GM19468 (cell line): Measurements from ENCODE around the gene MRTFB.
"Not testable (repeated sequence)": the region's sequence is repeated elsewhere in the genome, so short reads cannot be mapped to it uniquely, and the experiment has no call there.

Experiments
- ATAC-seq: cut with Tn5 transposase; IDR thresholded peaks from one replicate; pipeline ENCODE4 v1.9.1; 2021; ENCODE audit warnings: mild to moderate bottlenecking, moderate library complexity, moderate number of reproducible peaks; ENCODE audit not compliant: unreplicated experiment; ENCODE audit errors: extremely low read depth

MRTFB gene

DNA sequence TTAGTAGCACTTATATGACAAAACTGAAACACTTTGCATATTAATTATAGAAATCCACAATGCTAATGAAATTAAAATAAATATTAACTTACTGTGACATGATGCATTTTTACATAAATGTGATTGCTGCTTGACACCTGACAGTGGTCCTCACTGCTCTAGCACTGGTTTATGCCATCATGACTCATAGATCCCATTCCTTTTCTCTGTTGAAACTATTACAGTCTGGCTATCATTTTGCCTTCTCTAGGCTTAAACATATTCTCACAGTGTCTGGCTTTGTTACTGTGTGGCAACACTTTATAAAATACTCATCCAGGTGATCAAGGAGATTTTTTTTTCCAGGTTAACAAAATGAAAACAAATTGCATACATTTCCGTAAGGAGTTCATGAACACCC lies 108.0 kb downstream of the MRTFB start:
- no peak for ATAC-seq

DNA sequence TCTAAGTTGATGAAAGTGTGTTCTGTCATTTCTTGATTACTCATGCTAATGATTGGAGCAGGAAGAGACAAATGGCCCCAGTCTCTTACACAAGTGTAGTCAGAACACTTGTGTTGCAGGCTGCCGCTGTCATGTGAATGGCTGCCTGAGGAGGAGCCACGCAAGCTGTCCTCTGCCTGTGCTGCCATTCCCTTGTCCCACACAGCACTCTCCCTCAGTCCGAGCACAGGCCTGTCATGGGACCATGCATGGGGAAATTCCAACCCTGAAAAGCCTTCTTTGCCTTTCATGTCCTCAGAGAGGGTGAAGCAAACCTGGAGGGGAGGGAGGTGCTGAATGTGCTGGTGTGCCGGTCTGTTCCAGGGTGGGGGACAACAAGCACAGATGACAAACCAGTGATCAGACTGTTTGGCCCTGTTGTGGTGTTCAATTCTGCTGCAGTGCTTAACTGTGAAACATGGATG lies 109.4 kb downstream of the MRTFB start:
- no peak for ATAC-seq

DNA sequence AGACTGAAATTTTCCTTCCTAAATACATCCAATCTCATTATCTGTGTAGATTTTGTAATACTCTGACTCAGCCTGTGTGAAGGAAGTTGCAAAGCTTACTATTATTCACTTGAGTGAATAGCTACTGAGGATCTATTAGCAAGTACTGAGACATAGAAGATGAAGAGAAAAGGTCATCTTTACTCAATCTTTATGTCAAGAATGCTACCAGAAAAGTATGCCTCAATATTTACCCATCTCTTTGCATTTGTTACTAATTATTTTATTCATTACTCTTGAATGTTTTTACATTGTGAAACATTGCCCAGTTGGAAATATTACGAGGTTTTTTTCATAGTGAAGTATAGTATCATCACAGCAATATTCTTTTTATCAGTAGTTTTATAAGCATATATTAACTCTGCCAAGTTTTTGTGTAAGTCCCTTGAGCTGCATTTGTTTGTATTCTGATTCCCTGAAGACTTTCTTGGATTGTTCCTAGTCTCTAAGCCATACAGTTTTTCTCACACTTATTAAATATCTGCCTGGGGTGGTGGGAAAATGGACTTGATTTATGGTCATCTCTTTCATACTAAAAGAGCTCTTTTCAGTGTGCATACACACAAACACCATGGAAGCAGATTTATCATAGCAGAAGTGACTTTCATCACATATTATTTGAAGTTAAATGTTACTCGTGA lies 110.4 kb downstream of the MRTFB start:
- no peak for ATAC-seq

DNA sequence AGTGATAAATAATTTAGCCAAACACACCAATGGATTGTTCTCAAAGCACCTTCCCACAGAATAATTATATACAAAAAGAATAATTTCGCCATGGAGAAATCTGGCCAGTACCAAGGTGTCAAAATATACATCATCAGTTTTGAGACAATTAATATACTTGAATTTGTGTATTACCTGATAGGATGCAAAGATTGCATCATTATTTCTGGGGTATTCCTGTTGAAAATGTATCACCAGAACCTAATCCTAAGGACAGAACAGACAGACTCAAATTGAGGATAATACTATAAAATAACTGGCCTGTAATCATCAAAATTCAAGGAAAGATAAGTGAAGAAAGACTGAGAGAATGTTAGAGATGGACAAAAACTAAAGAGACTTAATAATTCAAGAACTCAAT lies 111.9 kb downstream of the MRTFB start:
- ATAC-seq, result no peak

DNA sequence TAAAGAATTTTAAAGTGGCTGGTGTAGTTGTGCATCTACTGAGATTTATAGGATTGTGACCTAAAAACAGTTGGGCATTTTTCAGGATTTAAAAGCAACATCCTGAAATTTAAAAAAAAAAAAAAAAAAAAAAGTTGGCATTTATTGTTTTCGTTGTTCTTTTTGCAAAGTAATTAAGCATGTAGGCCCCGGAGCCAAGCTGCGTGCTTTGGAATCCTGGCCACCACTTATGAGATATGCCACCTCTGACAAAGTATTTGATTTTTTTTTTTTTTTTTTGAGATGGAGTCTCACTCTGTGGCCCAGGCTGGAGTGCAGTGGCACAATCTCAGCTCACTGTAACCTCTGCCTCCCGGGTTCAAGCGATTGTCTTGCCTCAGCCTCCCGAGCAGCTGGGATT lies 112.8 kb downstream of the MRTFB start:
- not testable (repeated sequence) for ATAC-seq

DNA sequence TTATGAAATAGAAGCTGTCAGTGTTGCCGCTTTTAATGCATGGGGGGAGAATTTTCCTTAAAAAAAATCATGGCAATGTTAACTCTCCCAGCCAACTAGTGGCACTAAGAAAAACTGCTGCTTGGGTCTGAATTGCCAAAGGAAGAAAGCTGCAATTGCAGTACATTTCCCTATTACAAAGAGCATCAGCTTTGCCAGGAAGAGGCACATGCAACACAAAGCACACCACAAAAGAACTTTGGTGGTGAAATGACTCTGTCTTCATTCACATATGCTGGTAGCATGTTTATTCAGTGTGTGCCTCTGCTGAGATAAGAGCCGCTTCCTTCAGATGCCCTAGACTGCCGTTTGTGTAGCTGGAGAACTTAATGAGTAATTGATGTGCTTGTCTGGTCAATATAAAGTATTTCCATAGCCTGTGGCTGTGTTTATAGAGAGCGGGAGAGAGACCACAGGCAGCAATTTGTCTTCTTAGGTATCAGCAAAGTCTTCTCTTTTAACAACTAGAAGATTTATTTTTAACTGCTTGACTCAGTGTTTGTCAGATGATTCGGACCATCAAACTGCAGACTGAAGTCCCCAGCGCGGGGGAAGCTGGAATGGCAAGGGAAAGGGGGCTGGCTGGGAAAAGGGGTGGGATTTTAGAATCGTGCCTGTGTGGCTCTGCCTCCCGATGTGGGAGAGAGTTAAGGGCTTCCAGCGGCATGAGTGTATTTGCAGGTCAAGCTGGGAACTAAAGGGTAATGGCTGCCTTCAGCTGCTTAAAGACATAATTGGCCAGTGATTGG lies 115.1 kb downstream of the MRTFB start:
- ATAC-seq, result no peak

DNA sequence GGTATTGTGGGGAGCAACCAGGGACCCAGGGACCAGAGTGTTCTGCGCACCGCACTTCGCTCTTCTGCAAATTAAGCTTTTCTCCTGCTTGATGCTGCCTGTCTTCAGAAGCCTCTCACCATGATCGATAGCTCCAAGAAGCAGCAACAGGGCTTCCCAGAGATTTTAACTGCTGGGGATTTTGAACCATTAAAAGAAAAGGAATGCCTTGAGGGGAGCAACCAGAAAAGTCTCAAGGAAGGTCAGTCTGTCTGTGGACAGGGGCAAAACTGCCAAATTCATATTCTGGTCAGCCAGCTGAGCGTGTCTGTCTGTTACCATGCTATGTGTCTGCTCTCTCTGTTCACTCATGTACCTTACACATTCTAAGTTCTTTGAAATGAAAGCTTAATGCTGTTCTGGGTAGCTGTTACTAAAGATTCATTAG lies 115.7 kb downstream of the MRTFB start:
- no peak for ATAC-seq

DNA sequence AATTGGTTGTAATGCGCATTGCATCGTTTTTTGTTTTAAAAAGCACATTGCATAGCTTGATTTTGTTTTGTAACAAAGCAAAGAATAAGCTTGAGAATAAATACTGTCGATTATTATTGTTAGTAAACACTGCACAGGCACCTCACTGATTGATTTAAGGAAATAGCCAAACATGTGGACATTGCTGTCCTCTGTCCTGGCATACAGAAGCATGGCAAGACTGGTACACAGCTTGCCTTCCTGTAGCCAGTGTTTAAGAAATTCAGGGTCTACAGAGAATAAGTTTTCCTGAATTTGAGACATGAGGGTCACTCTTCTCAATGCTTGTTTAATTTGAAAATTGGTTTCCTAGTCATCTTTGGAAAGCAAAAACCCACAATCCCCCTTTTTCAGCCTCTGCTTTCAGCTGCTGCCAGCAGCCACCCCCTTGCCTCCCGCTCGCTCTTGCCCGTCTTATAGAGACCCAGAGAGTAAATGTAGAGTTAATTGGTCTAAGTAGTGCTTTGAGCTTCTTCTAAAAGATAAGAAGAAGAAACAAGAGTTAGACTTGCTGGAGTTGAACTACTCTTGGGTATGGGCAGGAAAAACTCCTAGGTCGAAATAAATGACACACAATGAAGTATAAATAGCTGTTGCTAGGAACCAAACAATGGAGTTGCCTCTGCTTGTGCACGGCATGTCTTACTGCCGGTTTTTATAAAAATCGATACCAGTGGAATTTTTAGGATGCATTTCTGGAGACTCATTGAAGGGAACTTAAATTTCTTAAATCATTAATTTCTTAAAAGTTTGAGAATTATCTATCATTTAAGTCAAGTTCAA lies 116.6 kb downstream of the MRTFB start:
- no peak for ATAC-seq

DNA sequence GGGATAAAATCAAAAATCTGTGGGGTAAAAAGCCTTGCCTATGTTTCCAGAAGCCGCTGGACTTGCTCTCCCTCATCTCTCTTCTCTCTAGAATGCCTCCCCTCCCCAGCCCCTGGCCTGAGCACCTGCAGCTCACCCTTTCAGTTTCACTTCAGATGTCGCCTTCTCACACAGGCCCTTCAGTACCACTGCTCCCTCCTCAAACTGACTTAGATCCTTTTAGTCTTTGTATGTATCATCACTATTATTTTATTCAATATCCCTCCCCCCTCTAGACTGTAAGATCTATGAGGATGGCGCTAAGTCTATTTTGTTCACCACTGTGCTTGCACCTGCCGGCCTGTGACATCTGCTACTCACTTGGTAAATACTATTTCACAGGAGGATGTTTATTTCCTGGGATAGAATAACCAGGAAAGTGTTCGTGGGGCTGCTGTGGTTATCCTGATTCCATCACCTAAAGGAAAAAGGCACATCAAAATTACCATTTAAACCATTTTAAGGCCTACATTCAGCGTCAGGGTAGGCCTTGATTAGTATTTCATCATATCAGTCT lies 122.3 kb downstream of the MRTFB start:
- peak; percentile 70 for ATAC-seq

DNA sequence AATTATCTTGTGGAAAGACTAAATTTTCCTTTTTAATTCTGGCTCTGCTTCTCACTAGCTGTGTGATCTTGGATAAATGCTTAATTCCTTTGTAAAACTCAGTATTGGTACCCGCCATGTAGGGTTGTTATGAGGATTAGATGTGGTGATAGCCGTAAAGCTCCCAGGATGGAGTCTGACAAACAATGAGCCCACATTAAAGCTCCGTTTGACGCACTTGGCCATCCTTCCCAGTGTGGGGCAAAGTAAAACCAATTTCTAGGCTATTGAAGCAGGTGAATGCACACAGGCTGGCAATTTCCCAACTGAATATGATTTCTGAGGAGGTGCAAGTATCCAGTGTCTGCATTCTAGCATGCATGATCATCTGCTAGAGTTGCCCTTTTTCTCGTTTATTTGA lies 123.6 kb downstream of the MRTFB start:
- no peak for ATAC-seq

DNA sequence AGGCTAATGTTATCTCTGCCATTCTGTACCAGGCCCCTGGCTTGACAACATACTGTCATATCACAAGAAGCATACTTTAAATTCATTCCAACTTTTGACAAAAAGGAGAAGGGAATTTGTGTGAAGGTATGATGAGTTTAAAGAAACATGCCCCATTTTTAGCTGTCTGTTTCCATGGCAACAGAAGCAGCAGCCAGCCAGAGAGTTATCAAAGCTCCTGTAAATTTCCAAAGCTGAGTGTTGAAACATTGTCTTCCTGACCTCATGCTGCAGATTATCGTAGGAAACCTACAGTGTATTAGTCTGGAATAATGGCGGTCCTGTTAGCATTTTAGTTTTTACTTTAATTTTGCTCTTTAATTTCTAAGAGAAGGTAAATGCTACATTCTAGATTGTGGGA lies 124.9 kb downstream of the MRTFB start:
- ATAC-seq, result no peak

DNA sequence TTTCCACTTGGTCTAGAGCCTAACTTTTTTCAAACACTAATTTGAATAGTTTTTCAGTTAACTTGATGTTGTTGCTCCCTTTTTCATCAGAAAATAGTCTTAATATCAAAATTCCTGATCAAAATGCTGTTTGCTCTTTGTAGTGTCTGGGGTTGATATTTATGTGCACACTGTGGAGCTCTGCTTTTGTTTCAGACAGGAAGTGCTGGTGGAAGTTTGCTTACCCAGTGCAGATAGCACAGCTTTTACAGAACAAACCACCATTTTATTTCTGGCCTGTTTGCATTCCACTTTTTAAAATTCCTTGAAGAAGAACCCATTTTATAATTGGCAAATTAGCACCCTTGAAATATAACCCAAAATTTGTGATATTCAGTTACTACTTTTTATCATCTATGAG lies 125.4 kb downstream of the MRTFB start:
- ATAC-seq, result no peak

DNA sequence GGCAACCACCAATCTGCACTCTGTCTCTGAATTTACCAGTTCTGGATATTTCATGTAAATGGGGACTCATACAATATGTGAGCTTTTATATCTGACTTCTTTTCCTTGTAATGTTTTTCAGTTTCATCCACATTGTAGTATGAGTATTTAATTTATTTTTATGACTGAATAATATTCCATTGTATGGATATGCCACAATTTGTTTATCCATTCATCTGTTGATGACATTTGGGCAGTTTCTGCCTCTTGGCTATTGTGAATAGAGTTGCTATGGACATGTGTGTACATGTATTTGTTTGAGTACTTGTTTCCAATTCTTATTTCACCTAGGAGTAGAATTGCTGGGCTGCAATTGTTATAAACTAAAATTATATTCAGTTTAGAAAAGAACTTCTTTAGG lies 126.9 kb downstream of the MRTFB start:
- ATAC-seq, result no peak

DNA sequence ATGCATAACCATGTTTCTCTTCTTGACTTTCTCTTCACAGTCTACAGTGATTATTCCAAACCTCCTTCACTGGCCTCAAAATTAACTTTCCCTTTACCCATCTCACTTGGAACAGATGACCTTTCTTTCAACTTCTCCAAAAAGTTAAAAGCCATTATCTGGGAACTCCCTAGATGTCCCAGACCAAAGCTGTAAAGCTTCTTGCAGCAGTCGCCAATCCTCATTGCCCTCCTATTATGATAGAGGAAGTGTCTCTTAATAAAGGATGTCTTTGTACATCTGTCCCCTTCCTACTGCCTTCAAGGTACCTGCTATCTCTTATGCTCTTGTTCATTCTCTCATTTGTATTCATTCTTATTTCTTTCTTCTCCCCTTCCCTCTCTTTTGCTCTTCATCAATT lies 127.5 kb downstream of the MRTFB start:
- no peak for ATAC-seq

DNA sequence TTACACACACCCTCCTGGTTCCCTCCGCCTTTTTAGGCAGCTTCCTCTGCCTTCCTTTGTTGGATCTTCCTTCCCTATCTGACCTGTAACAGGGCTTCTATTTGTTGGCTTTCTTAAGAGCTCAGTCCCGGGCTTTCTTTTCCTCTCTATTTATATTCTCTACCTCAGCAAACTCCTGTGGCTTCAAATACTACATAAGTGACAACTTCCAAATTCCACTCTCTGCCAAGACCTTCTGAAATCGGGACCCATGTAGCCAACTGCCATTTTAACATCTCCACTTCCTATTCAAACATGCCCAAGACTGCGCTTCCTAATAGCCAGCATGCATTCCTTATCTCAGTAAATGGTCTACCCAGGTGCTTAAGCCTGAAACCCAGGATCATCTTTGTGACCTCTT lies 128.1 kb downstream of the MRTFB start:
- no peak for ATAC-seq

DNA sequence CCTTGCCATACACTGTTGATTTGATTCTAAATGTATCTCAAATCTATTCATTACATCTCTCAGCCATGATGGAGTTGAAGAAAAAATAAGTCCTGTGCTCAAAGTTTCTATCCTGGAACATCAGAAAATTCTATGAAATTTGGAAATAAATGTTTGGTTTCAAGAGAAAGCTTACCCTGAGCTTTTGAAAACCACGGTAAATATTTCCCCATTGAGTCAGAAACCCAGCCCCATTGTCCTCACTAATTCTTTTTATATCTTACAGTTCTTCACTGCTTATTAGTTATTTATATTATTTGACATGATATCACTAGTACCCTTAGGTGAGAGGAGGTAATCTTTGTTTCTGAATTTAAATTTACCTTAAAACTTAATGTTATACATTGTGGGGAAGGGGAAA lies 128.5 kb downstream of the MRTFB start:
- ATAC-seq, result no peak

DNA sequence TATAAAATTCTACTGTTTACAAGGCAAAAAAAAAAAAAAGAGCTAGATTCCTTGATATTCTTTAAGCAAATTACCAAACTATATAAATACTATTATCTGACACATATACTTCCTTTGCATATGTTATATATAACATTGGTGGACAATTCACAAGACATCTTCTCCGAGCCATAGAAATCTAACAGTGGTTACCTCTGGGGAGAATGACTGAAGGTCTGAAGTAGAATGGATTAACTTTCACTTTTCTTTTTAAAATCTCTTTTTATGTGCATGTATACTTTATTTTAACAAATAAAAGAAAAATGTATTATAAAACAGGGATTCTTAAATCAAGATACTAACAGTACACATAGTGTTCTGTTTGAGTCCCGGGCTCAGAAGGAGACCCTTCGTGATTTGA lies 131.0 kb downstream of the MRTFB start:
- no peak for ATAC-seq

DNA sequence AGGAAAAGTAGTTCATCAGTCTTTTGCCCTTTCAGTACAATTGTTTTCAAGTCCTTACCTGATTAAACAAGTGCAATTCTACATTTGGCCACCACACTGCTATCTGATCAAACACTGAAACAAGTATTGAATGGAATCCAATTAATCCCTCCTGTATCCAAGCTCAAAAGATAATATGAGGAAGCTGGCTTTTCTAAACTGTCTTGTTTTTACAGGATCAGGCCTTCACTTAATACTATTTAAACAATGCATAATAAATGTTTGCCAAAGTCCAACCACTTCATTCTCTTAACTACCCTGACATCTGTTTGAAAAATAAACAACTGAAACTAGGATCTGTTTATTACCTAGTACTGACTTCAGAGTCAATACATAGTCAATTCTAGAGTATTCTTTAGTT lies 131.6 kb downstream of the MRTFB start:
- peak; percentile 26 for ATAC-seq

DNA sequence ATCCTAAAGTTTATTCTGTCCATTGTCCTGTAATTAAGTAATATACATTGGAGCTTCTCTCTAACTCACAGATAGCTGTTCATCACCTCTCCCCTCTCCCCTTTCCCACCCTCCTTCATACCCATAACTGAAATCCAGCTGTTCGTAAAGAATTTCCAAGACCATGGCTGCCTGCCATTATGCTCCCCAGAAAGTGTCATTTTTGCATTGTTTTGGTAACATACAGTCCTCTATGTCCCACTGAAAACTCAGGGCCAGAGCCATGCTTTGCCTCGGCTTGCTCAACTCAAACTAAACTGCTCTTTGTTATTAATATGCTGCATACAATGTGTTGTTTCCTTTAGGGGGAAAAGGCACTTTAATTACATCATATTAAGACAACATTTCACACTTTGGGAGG lies 132.0 kb downstream of the MRTFB start:
- no peak for ATAC-seq

DNA sequence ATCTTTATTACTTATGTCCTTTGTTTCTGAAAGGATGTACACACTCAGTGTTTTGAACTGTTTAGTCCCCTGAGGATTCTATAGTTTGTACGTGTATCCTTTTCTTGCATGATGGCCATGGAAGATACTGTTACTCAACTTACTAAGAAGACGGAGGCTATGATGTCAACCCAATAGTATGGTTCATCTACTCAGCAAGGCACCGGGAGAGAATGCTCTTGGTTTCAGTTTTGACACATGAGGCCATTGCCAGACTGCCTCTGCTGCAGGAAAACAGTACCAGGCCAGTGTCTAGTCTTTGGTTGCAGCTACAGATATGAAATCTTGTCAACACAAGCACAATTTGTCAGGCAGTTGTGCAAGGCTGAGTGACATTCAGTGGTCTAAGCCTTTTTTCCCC lies 134.5 kb downstream of the MRTFB start:
- ATAC-seq, result no peak
